ENCODE data around the gene ZBTB42. TPM values are rescaled to one million over a fixed set of nuclear protein-coding genes. Genes with fewer than 3 reads are reported as not detected.
A peak's percentile ranks its signal among the peaks of the same experiment; 100 is the strongest.

Gene ZBTB42
- total and polyA plus RNA-seq, 2 of the 13 experiments (the other 11 are each of a cell fraction or from before 2014, with no cell fraction given) = 2.8 to 4.2 TPM

GRCh38 chr14:104796687-104797081 lies 4.2 kb upstream of the ZBTB42 start (continued):
- TF ChIP-seq ZFP36 (IDR thresholded peaks at IDR 0.05; ENCODE audit: borderline replicate concordance, low read depth, low read length, partially characterized antibody) = no peak
- TF ChIP-seq RBM39 (IDR thresholded peaks at IDR 0.05; ENCODE audit: low read depth, low read length, poor library complexity, severe bottlenecking) = peak; percentile 14
- no peak for TF ChIP-seq ZNF616 (CRISPR knock-in tag; IDR thresholded peaks at IDR 0.05; ENCODE audit: low read depth)
- TF ChIP-seq ZFP90 (CRISPR knock-in tag; IDR thresholded peaks at IDR 0.05; ENCODE audit: borderline replicate concordance) = peak; percentile 34; the same call in 1 of the 2 replicates
- no peak for TF ChIP-seq ZNF691 (CRISPR knock-in tag; IDR thresholded peaks at IDR 0.05; ENCODE audit: borderline replicate concordance, low read depth)
- TF ChIP-seq RBFOX2 (IDR thresholded peaks at IDR 0.05; ENCODE audit: low read depth, low read length) = no peak
- TF ChIP-seq ZNF749 (CRISPR knock-in tag; IDR thresholded peaks at IDR 0.05; ENCODE audit: borderline replicate concordance) = no peak
- no peak for TF ChIP-seq SKIL (CRISPR knock-in tag; IDR thresholded peaks at IDR 0.05; ENCODE audit: borderline replicate concordance)
- TF ChIP-seq PHF21A (CRISPR knock-in tag; IDR thresholded peaks at IDR 0.05) = 0 out of 2 replicates have a peak, but pooled peaks have one; percentile 19
- no peak for TF ChIP-seq RBAK (CRISPR knock-in tag; IDR thresholded peaks at IDR 0.05)
- no peak for TF ChIP-seq PTBP1 (IDR thresholded peaks at IDR 0.05; ENCODE audit: low read depth, low read length, poor library complexity, severe bottlenecking)
- no peak for TF ChIP-seq RFX1 (IDR thresholded peaks at IDR 0.05)
- no peak for TF ChIP-seq IKZF1 (IDR thresholded peaks at IDR 0.05)
- TF ChIP-seq BORCS8-MEF2B (CRISPR knock-in tag; IDR thresholded peaks at IDR 0.05) = no peak
- TF ChIP-seq BCL3 (CRISPR knock-in tag; IDR thresholded peaks at IDR 0.05) = 0 out of 2 replicates have a peak, but pooled peaks have one; percentile 11
- no peak for TF ChIP-seq NFE2 (CRISPR knock-in tag; IDR thresholded peaks at IDR 0.05)
- TF ChIP-seq ZXDC (CRISPR knock-in tag; IDR thresholded peaks at IDR 0.05) = 0 out of 2 replicates have a peak, but pooled peaks have one; percentile 51
- TF ChIP-seq ZFY (CRISPR knock-in tag; IDR thresholded peaks at IDR 0.05) = no peak
- TF ChIP-seq ZNF207 (IDR thresholded peaks at IDR 0.05; ENCODE audit: borderline replicate concordance) = no peak

Measured in HepG2 (cell line).